Gastroesophageal sphincter (tissue), 3 donors: ENCODE data around the gene CADM2.

Source experiments
- CTCF ChIP-seq, 4 experiments: fragments of 200-600 bp in 2 of 4; fragments of 450-650 bp in 2 of 4; sonication (generic) in 1 of 4; IDR thresholded peaks; one replicate each; pipeline ENCODE4 v1.5.1; 2017 to 2019; ENCODE audit warnings: antibody characterized with exemption in 4 of 4, mild to moderate bottlenecking in 2 of 4, moderate library complexity in 2 of 4
- EP300 ChIP-seq: sonication (generic); formaldehyde crosslinking; IDR thresholded peaks from one replicate; pipeline ENCODE4 v1.6.1; 2017; ENCODE audit warnings: antibody characterized with exemption, mild to moderate bottlenecking
- POLR2A ChIP-seq, 2 donors: fragments of 450-650 bp; IDR thresholded peaks; one replicate each; pipeline ENCODE4 v1.6.1; 2017; ENCODE audit warnings: antibody characterized with exemption in 2 of 2, mild to moderate bottlenecking in 2 of 2, moderate library complexity in 1 of 2
- POLR2AphosphoS5 ChIP-seq: sonication (generic); formaldehyde crosslinking; IDR thresholded peaks from one replicate; pipeline ENCODE4 v1.6.1; 2017; ENCODE audit warnings: antibody characterized with exemption

GRCh38 chr3:85835857-85836440, 877.2 kb downstream of the CADM2 start:
- no peak for TF ChIP-seq CTCF (IDR thresholded peaks at IDR 0.05)
- TF ChIP-seq POLR2AphosphoS5, result no peak
- no peak for TF ChIP-seq EP300
- TF ChIP-seq POLR2A (IDR thresholded peaks at IDR 0.05), result no peak
